K562 (cell line): ENCODE data around the gene BACE2. TPM values are rescaled to one million over a fixed set of nuclear protein-coding genes. Genes with fewer than 3 reads are reported as not detected.

ENCODE experiments used
- ATAC-seq: fragments of 200-7000 bp; cut with Tn5 transposase; 3 replicates; pipeline ENCODE4 v1.9.1; 2020; ENCODE audit warnings: moderate library complexity
- BruUV-seq: library from RNA; stranded (reverse); fragments of 400-500 nt; replicated peaks from 2 replicates; lab custom pipeline; 2021; lab: Mats Ljungman, UMichigan
- CTCF ChIA-PET: fragments of 300-600 bp; formaldehyde crosslinking; extraction: SDS; loops from one replicate; lab custom pipeline; 2021; ENCODE audit warnings: low intra/inter-chr PET ratio; lab: Yijun Ruan, JAX
- POLR2A ChIA-PET: fragments of 300-600, 350-650 bp; sonication (Branson Sonifier 250); formaldehyde crosslinking; extraction: SDS; loops from one replicate; lab custom pipeline; 2021; ENCODE audit warnings: antibody characterized with exemption, inconsistent platforms; lab: Yijun Ruan, JAX
- DNase-seq, 4 experiments: peaks; one replicate each; pipeline versions ENCODE4 v3.0.0 to v3.0.0-alpha.2; 2011 to 2018; ENCODE audit warnings: low spot score in 3 of 4, mixed read lengths in 3 of 4; ENCODE audit errors: extremely low read depth in 1 of 4
- FAIRE-seq: peaks from 2 replicates; lab custom pipeline; 2011; peaks lifted over from hg19 to GRCh38; lab: Jason Lieb, UNC
- H2AFZ ChIP-seq: 2 replicates; pipeline ENCODE4 v1.6.0; 2011; ENCODE audit warnings: low read depth, low read length, control low read depth, inconsistent platforms
- H3K27ac ChIP-seq: fragments of 200-600 bp; 3 replicates; pipeline ENCODE4 v1.8.0; 2011; ENCODE audit warnings: low read depth, mild to moderate bottlenecking, control low read depth, inconsistent platforms, low read length, moderate library complexity, mixed read lengths; ENCODE audit errors: extremely low read depth
- H3K27me3 ChIP-seq, 2 experiments: fragments of 300-600 bp in 1 of 2; 2 replicates in 1 of 2; 3 replicates in 1 of 2; pipeline versions ENCODE4 v1.6.0 to v1.8.0; 2011; ENCODE audit warnings: inconsistent platforms in 2 of 2, low read length in 2 of 2, mild to moderate bottlenecking in 1 of 2, mixed read lengths in 1 of 2, moderate library complexity in 1 of 2; ENCODE audit not compliant: control insufficient read depth in 2 of 2, insufficient read depth in 2 of 2
- H3K36me3 ChIP-seq: fragments of 300-600 bp; 3 replicates; pipeline ENCODE4 v1.8.0; 2011; ENCODE audit warnings: mild to moderate bottlenecking, low read length, inconsistent platforms; ENCODE audit not compliant: control insufficient read depth, insufficient read depth
- H3K4me1 ChIP-seq, 2 experiments: fragments of 200-600 bp in 1 of 2; replicated peaks in 1 of 2; 2 replicates in 1 of 2; 3 replicates in 1 of 2; pipeline versions ENCODE4 v1.5.1 to v1.8.0; 2011; ENCODE audit warnings: inconsistent platforms in 2 of 2, low read length in 2 of 2, mild to moderate bottlenecking in 1 of 2, mixed read lengths in 1 of 2, moderate library complexity in 1 of 2; ENCODE audit not compliant: control insufficient read depth in 2 of 2, insufficient read depth in 2 of 2
- H3K4me2 ChIP-seq: 2 replicates; pipeline ENCODE4 v1.6.1; 2011; ENCODE audit warnings: low read length, control low read depth, inconsistent platforms, mixed read lengths; ENCODE audit not compliant: insufficient read depth
- H3K4me3 ChIP-seq: fragments of 200-600 bp; sonication (generic), shearing (Covaris generic); 2 replicates; pipeline ENCODE4 v1.5.1; 2016; ENCODE audit warnings: control low read depth, inconsistent platforms
- H3K79me2 ChIP-seq: fragments of 200-600 bp; 3 replicates; pipeline ENCODE4 v1.8.0; 2011; ENCODE audit warnings: low read length, inconsistent platforms; ENCODE audit not compliant: control insufficient read depth, insufficient read depth
- H3K9ac ChIP-seq, 2 experiments: 2 replicates each; pipeline versions ENCODE4 v1.6.0 to v1.6.1; 2011; ENCODE audit warnings: low read depth in 2 of 2, low read length in 2 of 2, control low read depth in 1 of 2, inconsistent platforms in 1 of 2, mild to moderate bottlenecking in 1 of 2, mixed read lengths in 1 of 2; ENCODE audit not compliant: insufficient read depth in 1 of 2
- H3K9me1 ChIP-seq: one replicate; pipeline ENCODE4 v1.6.0; 2011; ENCODE audit warnings: inconsistent platforms, mild to moderate bottlenecking, low read length, moderate library complexity; ENCODE audit not compliant: control insufficient read depth, insufficient read depth
- H3K9me3 ChIP-seq: replicated peaks from 2 replicates; pipeline ENCODE4 v1.5.1; 2011; ENCODE audit warnings: low read depth, low read length, inconsistent platforms; ENCODE audit not compliant: control insufficient read depth, insufficient read depth
- H4K20me1 ChIP-seq: replicated peaks from 2 replicates; pipeline ENCODE4 v1.6.1; 2011; ENCODE audit warnings: low read length, inconsistent platforms, mixed read lengths; ENCODE audit not compliant: control insufficient read depth, insufficient read depth
- CBX5 ChIP-seq: IDR thresholded peaks from 2 replicates; pipeline ENCODE4 v1.6.1; 2014; ENCODE audit warnings: low read depth, borderline replicate concordance
- PHB ChIP-seq: fragments of 250-450 bp; sonication (Bioruptor Pico); IDR thresholded peaks from 2 replicates; pipeline ENCODE4 v1.5.0; 2021
- RUNX1 ChIP-seq: sonication (generic); IDR thresholded peaks from 2 replicates; pipeline ENCODE4 v1.6.1; 2016; ENCODE audit warnings: antibody characterized with exemption, low read depth
- ZNF24 ChIP-seq: fragments of 450-650 bp; IDR thresholded peaks from 2 replicates; pipeline ENCODE4 v1.6.1; 2016
- WGBS: fragments of 100-300 bp; shearing (Covaris generic); methylation state at CpG from one replicate; pipeline ENCODE4 v1.1.6; 2016; ENCODE audit warnings: low coverage, mixed read lengths; ENCODE audit not compliant: insufficient coverage; ENCODE audit errors: missing lambda C conversion rate; 5-methylcytosine and 5-hydroxymethylcytosine counted together
- in situ Hi-C: fragments of 300-500 bp; cut with MboI; formaldehyde crosslinking; loops from 4 replicates; pipeline ENCODE4 v1.15.0; 2018; ENCODE audit warnings: inconsistent platforms, mixed read lengths
- intact Hi-C: fragments of 100-400 bp; cut with micrococcal nuclease; formaldehyde crosslinking; loops from 2 replicates; pipeline ENCODE4 v1.14.2; 2022
- polyA plus RNA-seq, 8 experiments: library from polyadenylated mRNA; depleted of rRNA in 4 of 8; stranded (reverse) in 5 of 8; unstranded in 3 of 8; fragments of >200 nt; fragmentation: Nextera tagmentation in 2 of 8; fragmentation: Illumina TruSeq in 1 of 8; extraction: Ambion mirVana in 2 of 8; extraction: Trizol in 1 of 8; gene quantifications; 2 replicates each; pipeline versions ENCODE4 v1.2.1 to v1.2.3, GENCODE V29; 2011 to 2014; ENCODE audit warnings: inconsistent platforms in 1 of 8, missing spikeins in 1 of 8
- total RNA-seq, 7 experiments: library from RNA; depleted of rRNA in 6 of 7; stranded (reverse); fragments of >200 nt in 6 of 7; fragmentation: Illumina TruSeq in 2 of 7; extraction: Trizol in 2 of 7; gene quantifications; 2 replicates each; pipeline versions ENCODE4 v1.2.1 to v1.2.3, GENCODE V29; 2011 to 2021; ENCODE audit warnings: low replicate concordance in 1 of 7
- TF ChIP-seq, protein P1 (sequence below): conservative IDR thresholded peaks from 2 replicates; pipeline ENCODE4 v1.6.1; 2011; ENCODE audit warnings: low read depth, mild to moderate bottlenecking, low read length; ENCODE audit not compliant: control insufficient read depth
- TF ChIP-seq, protein P2 (sequence below): IDR thresholded peaks from 3 replicates; pipeline ENCODE4 v1.6.1; 2011; ENCODE audit warnings: borderline replicate concordance, mild to moderate bottlenecking; ENCODE audit not compliant: insufficient read length, insufficient read depth
- TF ChIP-seq, protein P3 (sequence below), 2 experiments: fragments of 450-650 bp; IDR thresholded peaks; 2 replicates each; pipeline ENCODE4 v1.6.1; 2016; ENCODE audit warnings: mild to moderate bottlenecking in 2 of 2, borderline replicate concordance in 1 of 2, low read depth in 1 of 2, moderate library complexity in 1 of 2
- TF ChIP-seq, protein P4 (sequence below): fragments of 250-450 bp; sonication (Bioruptor Pico); IDR thresholded peaks from 2 replicates; pipeline ENCODE4 v1.5.0; 2021; ENCODE audit warnings: mild to moderate bottlenecking, moderate library complexity

The BACE2 gene
- total and polyA plus RNA-seq, 9 of the 15 experiments (the other 6 are each of a cell fraction or from before 2014, with no cell fraction given) = 0.05 to 0.24 (median 0.15) TPM; not detected in 2

DNA sequence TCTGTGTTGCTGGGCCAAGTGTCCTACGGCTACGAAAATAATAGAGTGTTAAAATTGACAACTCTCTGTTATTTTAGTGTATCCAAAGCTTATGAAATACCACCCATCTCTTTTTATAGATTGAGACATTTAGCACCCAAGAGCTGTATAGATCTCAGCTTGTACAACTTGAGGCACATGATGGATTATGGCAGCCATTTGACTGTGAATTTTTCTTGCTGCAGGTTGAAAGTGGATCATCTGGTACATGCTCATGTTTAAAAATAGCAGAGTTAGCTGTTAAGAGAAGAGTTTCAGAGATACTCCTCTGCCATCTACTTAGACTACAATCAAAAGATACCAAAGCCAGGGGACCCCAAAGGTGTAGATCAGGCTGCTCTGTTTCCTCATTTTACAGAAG is 99.4 kb downstream of the BACE2 start:
- no peaks in the 10 kb centered on the region for H4K20me1 ChIP-seq
- no peak overlapping the region for H3K4me3 ChIP-seq
- no peaks in the 10 kb centered on the region for H3K9me1 ChIP-seq
- intact Hi-C loops (no loop called here), in situ Hi-C loops (no loop called here)
- H3K4me1 ChIP-seq = no peaks in the 10 kb centered on the region
- H3K9me3 ChIP-seq = no peaks in the 10 kb centered on the region
- no peak overlapping the region for H3K9ac ChIP-seq
- H3K79me2 ChIP-seq = no peaks in the 10 kb centered on the region
- no peak overlapping the region for H3K27ac ChIP-seq
- CTCF ChIA-PET = no interaction called here
- no peak for DNase-seq
- BruUV-seq = no TSS peak
- no peak for ATAC-seq
- H3K27me3 ChIP-seq = no peaks in the 10 kb centered on the region; a peak in 1 of 5 replicates
- H3K36me3 ChIP-seq = no peaks in the 10 kb centered on the region
- no peak overlapping the region for H3K4me2 ChIP-seq
- POLR2A ChIA-PET = interaction anchor here (0.5 kb wide), 1 partner anchor 391 kb away, joined by 3 read pairs; no protein-coding TSS in a partner anchor
- FAIRE-seq = no peak
- 0% methylated on average over 2 of the region's 2 CpGs for WGBS
- no peak overlapping the region for H2AFZ ChIP-seq
- TF ChIP-seq PHB (no peak), ZNF24 (no peak), CBX5 (no peak), RUNX1 (no peak)
- TF ChIP-seq, protein P1, sequence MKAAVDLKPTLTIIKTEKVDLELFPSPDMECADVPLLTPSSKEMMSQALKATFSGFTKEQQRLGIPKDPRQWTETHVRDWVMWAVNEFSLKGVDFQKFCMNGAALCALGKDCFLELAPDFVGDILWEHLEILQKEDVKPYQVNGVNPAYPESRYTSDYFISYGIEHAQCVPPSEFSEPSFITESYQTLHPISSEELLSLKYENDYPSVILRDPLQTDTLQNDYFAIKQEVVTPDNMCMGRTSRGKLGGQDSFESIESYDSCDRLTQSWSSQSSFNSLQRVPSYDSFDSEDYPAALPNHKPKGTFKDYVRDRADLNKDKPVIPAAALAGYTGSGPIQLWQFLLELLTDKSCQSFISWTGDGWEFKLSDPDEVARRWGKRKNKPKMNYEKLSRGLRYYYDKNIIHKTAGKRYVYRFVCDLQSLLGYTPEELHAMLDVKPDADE = no peak
- TF ChIP-seq, protein P2, sequence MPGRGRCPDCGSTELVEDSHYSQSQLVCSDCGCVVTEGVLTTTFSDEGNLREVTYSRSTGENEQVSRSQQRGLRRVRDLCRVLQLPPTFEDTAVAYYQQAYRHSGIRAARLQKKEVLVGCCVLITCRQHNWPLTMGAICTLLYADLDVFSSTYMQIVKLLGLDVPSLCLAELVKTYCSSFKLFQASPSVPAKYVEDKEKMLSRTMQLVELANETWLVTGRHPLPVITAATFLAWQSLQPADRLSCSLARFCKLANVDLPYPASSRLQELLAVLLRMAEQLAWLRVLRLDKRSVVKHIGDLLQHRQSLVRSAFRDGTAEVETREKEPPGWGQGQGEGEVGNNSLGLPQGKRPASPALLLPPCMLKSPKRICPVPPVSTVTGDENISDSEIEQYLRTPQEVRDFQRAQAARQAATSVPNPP = no peak
- TF ChIP-seq, protein P3, sequence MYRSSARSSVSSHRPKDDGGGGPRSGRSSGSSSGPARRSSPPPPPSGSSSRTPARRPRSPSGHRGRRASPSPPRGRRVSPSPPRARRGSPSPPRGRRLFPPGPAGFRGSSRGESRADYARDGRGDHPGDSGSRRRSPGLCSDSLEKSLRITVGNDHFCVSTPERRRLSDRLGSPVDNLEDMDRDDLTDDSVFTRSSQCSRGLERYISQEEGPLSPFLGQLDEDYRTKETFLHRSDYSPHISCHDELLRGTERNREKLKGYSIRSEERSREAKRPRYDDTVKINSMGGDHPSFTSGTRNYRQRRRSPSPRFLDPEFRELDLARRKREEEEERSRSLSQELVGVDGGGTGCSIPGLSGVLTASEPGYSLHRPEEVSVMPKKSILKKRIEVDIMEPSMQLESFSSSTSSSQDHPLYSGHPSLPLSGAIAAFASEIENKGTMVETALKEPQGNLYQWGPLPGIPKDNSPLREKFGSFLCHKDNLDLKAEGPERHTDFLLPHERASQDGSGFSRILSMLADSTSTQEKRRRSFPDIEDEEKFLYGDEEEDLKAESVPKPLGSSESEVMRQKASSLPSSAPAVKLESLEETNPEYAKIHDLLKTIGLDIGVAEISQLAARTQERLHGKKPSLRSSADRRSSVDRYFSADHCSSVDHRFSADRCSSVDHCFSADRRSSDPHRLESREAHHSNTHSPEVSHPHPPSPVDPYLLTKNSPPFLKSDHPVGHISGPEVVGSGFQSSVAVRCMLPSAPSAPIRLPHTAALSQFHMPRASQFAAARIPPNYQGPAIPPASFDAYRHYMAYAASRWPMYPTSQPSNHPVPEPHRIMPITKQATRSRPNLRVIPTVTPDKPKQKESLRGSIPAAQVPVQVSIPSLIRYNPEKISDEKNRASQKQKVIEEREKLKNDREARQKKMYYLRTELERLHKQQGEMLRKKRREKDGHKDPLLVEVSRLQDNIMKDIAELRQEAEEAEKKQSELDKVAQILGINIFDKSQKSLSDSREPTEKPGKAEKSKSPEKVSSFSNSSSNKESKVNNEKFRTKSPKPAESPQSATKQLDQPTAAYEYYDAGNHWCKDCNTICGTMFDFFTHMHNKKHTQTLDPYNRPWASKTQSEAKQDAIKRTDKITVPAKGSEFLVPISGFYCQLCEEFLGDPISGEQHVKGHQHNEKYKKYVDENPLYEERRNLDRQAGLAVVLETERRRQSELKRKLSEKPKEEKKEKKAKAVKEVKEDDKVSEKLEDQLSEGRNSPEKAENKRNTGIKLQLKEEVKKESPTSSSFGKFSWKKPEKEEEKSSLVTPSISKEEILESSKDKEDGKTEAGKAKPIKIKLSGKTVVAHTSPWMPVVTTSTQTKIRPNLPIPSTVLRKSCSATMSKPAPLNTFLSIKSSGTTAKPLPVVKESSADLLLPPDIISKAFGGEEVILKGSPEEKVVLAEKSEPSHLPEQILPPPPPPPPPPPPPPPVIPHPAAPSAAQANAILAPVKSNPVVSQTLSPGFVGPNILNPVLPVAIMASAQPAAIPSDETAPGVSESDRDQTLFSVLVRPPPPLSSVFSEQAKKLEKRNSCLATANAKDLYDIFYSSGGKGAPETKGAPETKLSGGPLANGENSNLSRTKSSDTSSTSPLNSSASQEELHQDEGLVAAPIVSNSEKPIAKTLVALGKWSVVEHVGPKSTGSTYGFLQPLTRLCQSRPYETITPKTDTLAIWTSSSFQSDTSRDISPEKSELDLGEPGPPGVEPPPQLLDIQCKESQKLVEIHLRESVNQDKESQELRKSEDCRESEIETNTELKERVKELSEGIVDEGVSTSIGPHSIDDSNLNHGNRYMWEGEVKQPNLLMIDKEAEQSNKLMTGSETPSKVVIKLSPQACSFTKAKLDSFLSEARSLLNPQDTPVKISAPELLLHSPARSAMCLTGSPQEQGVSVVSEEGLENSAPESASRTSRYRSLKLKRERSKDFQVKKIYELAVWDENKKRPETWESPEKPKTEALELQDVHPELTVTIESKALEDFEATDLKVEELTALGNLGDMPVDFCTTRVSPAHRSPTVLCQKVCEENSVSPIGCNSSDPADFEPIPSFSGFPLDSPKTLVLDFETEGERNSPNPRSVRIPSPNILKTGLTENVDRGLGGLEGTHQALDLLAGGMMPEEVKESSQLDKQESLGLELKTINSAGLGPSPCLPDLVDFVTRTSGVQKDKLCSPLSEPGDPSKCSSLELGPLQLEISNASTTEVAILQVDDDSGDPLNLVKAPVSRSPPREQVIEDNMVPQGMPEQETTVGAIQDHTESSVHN (IDR thresholded peaks at IDR 0.05; ENCODE audit: borderline replicate concordance in 1 of 2, low read depth in 1 of 2) = no peak
- TF ChIP-seq, protein P4, sequence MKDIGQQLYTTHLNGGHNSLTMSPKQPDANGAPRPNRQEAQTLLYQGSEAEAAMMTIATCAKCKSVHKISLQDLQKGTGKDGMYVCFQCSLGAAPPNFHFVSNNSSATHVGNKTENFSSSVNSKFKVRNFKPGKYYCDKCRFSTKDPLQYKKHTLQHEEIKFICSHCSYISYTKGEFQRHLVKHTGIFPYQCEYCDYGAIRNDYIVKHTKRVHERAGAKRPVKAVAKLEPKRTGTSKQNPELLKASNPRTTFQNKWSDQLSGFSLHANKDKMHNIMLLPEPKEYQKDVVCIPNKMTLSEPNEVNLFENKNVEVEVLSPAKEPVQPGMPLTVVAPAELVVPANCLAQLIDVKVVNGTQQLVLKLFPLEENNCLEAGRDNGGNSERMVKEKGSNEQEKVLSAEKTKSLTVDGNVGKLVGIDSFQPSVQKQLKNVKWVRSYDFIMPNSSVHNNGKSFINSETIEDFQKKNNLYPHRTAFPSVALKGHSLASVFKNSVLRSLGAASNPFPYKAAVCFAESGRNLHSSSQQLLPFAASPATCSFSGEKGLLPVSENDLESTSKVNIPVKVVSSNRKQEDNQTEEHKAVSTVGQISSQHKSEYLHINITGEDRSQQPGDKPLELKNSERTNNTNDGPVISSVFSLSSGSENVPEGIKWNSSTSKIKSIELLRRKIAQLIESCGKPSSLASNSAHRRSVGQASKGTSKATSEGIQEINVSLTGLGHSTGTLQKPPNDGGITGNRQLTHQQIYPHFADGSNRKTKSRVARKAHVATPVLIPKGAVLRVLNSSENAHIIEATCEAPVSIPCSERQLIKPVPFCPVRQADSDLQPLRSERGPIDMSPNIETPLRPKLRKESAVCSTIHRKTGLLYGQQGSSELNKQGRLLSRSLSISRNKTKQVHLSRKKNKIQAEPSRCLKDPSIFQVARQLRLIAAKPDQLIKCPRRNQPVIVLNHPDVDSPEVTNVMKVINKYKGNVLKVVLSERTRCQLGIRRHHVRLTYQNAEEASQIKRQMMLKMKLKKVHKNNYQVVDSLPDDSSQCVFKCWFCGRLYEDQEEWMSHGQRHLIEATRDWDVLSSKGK = no peak
